OCI-LY7 (cell line): ENCODE results near the gene FAM3D.

Experiments used
- CTCF ChIP-seq: fragments of 200-600 bp; sonication (generic); conservative IDR thresholded peaks from 2 replicates; pipeline ENCODE4 v1.5.1; 2014; ENCODE audit warnings: mild to moderate bottlenecking, antibody characterized with exemption, low read length, moderate library complexity, mixed read lengths
- EZH2phosphoT487 ChIP-seq: fragments of 200-600 bp; sonication (generic); IDR thresholded peaks from 2 replicates; pipeline ENCODE4 v1.6.1; 2018; ENCODE audit warnings: low read depth, borderline replicate concordance, mild to moderate bottlenecking, mixed run types, antibody characterized with exemption, low read length, moderate library complexity, mixed read lengths

GRCh38 chr3:58635371-58636285, 30.9 kb downstream of the FAM3D start:
- no peak for TF ChIP-seq CTCF
- TF ChIP-seq EZH2phosphoT487 = no peak
